GM21737 (cell line): ENCODE data around the gene SLC4A2.

ENCODE experiments used
- ATAC-seq: cut with Tn5 transposase; IDR thresholded peaks from one replicate; pipeline ENCODE4 v1.9.1; 2021; ENCODE audit warnings: mild to moderate bottlenecking, moderate library complexity; ENCODE audit not compliant: unreplicated experiment

Gene SLC4A2

DNA sequence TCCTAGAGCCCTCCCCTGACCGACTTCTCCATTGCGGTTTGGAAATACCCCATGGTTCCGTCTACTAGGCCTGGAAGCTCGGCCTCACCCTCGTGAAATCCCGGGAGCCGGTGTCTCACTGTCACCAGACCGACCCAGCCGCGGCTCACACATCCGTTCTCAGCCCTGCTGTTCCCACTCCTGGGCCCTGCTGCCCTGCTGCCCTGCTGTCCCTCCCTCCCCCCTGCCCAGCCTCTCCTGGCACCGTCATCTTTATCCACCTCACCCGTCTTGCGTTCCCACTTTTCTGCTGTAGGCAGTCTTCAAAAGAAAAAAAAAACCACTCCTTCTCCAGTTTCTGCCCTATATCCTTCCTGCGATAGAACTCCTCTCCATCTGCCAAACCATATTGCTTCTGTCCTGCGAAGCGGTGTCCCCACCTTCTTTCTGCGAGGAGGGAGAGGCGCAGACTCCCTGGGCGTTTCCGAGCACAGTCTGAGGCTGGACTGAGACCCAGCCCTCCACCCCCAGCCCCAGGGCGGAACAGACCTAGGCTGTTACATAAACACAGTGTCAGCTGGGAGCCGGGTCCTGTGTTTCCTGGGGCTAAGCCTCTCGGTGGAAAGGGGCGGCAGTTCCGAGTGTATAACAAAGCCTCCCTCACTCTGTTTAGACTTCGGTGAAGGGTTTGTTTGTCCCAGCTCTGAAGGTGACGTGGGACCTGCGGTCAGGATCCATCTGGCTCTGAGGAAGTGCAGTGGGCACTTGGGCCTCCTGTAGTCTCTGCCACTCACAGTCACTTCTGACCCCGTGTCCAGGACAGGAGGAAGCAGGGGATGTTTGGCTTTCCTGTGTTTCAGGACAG is 29.7 kb downstream of the SLC4A2 start:
- no peak for ATAC-seq

DNA sequence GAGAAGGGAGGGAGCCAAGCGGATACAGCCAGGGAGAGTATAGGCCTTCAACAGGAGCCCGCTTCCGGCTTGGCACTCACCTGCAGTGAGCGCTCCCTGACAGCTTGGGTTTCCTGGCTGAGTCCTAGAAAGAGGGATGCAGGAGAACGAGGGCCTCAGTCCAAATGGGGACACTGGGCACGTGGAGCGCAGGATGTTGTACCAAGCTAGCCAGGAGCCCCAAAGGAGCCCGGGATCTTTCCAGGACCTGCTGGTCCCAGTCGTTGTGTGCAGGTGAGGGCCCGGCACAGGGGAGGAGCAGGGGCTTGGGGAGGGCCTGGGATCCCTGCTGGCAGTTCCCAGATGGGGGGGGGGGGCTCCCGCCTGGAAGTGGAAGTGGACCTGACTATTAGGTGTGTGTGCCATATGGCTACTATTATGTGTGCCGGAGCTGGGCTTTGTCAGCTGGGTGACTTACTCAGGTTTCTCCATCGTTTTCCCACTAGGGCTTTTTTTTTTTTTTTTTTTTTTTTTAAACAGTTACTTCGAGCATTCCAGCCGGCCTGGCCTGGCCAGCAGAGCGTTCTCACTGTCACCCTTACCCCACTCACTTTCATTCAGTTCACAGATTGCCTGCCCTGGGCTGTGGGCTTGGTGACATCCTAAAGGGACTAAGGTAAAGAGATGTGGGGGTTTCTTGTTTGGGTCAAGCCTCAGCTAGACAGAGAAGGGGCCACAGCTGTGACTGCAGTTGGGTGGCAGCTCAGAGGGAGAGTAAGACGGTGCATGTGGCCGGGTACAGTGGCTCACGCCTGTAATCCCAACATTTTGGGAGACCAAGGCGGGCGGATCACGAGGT is 30.7 kb downstream of the SLC4A2 start:
- ATAC-seq: no peak

DNA sequence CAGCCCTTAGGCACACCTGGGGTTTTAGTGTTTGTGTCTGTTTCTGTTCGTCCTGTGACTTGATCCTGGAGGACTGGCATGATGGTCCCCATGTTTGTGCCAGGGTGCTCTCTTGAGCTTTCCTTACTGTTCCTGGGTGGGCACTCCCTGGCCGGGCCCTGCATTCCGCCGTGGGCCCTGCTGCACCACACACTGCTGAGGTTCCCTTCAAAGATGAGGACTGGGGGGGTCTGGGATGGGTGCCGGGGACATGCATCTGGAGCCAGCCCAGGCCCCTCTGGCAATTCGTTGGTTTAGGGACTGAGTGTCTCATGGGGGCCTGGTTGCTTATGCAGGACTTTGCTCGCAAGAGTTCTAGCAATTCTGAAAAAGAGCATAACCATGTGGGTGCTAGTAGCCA is 31.6 kb downstream of the SLC4A2 start:
- no peak for ATAC-seq

DNA sequence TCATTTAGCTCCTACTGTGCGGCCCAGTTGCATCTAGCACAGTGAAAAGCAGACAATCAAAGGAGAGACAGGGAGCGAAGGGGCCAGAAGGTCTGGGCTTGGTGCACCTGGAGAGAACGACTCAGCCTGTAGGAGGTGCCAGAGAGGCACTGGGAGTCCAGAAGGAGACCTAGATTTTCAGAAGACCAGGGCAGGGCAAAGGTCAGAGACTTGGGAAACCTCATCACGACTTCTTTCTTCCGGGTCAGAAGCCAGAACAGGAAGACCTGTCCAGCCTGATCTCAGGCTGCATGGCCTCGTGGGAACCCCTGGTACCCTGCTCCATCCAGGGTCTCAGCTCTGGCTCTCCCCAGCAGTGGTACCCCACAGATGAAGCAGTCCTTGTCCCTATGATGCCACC is 32.0 kb downstream of the SLC4A2 start:
- ATAC-seq: no peak

DNA sequence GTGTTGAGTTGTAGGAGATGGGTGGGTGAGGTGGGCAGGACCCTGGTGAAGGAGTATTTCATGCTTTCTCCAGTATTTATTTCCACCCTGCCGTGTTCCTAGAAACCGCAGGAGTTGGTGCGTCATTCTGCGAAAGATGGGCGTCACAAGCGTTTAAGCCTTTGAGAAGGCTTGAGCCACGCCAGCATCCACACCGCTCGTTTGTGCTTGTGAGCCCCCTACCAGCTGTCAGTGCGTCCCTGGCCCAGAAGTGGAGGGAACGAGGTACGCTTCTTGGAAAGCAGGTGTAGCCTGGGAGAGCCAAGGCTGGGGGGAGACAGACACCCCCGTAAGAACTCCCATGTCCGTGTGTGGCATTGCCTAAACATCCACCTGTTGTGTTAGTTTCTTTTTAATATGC is 32.6 kb downstream of the SLC4A2 start:
- ATAC-seq: no peak

DNA sequence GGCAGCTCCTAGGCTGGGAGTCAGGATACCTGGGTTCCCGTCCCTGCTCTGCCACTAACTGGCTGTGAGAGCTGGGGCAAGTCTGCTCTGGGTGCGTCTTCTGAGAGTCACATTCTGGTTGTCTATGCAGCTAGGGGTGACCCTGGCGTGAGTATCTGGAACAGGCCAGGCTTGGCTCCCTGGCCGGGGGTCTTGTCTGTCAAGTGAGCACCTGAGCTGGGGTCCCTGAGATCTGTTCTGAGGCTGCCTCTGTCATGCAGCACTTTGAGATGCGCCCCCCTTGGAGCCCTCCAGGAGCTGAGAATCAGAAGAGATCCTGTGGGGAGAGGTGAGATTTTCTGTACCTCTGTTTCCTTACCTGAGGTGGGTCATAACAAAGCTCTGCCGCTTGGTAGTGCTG is 34.4 kb downstream of the SLC4A2 start:
- ATAC-seq: no peak

DNA sequence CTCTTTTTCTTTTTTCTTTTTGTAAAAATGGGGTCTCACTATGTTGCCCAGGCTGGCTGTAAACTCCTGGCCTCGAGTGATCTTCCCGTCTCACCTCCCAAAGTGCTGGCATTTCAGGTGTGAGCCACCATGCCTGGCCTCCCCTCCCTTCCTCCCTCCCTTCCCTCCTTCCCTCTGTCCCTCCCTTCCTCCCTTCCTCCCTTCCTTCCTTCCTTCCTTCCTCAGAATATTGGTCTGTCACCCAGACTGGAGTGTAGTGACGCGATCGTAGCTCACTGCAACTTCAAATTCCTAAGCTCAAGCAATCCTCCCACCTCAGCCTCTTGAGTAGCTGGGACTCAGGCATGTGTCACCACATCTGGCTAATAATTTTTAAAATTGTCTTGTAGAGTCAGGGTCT is 35.3 kb downstream of the SLC4A2 start:
- no peak for ATAC-seq

DNA sequence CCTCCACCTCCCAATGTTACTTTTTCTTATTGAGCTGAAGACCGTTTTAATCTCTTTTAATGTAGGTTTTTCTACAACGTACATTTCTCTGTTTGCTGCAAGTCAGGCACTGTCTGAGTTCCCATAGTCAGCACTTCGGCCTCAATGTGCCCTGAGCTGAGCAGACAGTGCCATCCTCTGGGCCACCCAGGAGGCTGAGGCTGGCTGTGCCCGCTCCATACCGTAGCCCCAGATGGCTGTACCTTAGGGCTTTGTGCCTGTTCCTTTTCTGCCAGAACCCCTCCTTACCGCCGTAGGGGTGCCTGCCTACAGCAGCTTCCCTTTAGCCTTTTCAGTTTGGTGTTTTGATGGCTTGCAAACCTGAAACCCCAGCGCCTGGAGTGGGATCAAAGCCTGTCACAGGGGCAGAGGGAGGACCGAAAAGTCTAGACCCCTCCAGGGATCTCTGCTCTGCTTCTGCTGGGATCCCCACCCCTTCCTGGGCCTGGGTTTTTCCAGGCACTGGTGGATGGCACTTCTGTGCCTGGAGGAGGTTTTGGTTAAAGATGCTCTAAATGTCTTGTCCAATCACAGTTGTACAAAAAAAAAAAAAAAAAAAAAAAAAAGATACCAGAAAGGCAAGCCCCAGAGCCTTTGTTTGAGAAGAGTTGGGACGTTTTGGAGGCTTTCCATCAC is 35.9 kb downstream of the SLC4A2 start:
- no peak for ATAC-seq

DNA sequence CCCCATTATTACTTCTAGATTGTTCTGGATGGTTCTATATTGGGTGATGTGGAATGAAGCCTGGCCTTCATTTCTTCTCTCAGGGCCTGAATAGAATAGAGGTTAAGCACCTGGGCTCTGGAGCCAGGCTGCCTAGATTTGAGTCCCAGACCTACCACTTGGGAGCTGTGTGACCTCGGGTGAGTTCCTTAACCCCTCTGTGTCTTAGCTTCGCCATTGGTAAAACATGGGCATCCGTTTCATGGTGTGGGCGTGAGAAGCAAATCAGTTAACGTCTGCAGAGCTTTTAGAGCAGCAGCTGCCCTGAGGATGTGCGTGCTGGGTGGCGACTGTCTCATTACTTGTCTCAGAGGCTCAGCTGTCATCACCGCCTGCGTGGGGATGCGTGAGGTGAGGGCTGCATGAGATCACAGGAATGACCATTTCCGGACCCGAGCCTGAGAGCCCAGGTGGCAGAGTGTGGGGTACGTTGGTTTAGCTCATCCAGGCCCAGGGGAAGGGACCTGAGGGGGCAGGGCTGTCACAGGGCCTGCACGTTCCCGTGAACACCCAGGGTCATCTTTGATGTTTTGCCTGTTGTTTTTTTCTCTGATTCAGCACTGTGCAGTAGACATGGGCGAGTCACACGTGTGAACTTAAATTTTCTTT is 36.6 kb downstream of the SLC4A2 start:
- no peak for ATAC-seq

DNA sequence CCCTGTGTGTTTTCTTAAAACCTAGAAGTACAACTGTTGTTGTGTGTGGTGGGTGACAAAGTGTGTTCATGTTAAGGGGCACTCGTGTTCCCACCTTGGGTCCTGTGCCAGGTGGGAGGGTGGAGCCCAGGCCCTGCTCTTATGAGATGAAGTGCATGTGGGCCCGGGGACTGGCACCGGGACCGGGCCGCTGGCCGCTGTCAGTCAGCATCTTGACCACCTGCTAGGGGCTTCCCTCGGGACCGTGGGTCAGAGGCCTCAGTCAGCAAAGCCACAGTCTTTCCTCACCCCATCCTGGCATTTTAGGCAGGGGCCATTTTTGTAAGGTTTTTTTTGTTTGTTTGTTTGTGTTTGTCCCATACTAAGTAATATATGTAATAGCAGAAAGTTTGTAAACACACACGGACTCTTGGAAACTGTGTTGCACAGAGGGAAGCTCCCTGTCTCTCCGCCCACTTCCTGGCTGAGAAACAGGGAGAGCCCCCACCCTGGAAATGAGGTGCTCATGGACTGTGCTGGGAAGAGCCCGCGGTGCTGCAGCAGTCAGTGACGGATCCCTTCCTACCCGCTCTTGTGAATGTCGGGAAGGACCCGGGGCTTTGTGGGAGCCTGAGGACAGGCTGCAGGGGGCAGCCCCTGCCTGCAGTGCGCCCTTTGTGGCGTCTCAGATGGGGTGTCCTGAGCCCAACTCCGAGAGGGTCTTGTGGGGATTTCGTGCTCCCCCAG is 40.3 kb downstream of the SLC4A2 start:
- ATAC-seq: no peak

DNA sequence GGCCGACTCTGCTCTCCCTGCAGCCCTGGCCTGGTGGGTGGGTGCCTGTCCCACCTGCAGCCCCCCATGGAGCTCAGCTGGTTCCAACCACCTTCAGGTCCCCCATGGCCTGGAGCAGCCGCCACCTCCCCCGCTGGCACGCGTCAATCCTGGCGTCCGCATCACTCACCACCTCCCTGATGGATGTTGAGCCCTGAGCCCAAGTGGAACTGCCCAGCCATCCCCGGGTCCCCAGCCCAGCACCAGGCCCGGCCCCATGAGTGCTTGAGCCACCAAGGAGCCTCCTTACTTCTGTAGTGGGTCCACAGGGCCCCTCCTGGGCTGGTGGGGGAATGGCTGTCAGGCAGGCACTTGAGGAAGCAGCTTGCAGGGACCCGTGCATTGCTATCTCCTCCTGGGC is 41.5 kb downstream of the SLC4A2 start:
- no peak for ATAC-seq

DNA sequence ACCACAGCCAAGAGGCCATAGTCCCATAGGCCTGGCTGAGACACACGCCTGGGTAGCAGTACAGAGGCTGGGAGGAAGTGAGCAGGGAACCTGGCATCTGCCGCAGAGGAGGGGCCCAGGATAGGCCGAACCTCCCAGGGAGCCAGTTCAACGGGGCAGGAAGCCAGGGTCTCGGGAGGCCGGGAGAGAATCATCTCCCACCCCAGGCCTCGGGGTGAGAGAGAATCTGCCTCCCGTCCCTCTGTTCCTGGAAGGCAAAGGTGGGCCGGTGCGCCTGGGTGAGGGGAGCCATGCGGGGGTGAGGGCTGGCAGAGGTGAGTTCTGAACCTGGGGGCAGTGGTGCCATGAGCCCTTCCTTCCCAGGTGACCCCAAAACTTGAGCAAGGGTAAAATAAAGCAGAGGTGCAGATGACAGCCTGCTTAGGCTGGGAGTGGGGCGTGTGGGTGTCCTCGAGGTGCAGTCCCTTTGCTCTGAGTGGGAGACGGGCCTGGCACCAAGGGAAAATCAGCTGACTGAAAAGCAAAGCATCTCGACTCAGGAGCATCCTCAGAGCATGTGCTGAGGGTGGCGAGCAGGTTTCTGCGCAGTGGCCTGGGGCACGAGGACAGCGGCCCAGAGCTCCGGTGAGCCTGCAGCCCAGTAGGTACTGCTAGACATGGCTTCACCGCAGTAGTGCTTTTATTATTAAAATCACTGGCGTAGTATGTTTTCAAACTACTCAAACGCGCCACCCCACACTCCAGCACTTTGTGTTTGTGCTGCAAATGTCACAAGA is 42.4 kb downstream of the SLC4A2 start:
- ATAC-seq: no peak

DNA sequence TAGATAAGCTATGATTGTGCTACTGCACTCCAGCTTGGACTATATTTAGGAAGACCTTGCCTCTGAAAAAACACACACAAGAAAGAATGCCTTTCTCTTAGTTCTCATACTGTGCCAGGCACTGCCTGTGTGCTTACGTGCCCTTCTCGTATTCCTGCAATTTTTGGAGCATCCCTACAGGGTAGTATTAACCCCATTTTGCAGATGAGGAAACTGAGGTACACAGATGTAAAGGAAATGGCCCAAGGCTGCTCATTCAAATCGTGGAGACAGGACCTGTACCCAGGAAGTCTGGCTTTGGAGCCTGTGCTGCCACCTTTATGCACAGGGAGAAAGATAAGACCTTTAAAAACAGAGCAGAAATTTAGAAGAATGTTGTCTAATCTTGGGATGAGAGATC is 43.6 kb downstream of the SLC4A2 start:
- ATAC-seq: no peak

DNA sequence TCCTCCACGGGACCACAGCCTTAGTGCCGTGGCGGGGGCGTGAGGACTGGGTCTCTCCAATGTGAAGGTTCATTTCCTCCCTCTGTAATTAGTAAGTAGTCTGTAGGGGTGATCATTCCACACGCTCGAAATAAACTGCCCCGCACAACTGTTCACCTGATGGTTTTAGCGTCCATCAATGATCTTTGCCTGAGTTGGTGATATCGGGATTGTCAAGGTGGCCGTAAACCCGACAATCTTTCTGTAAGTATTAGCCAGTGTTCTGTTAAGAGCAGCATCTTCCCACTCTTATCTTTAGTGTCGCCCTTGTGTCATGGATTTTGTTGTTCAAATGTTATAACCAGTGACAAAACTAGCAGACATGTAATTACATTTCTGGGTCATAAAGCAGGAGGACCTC is 44.6 kb downstream of the SLC4A2 start:
- no peak for ATAC-seq

DNA sequence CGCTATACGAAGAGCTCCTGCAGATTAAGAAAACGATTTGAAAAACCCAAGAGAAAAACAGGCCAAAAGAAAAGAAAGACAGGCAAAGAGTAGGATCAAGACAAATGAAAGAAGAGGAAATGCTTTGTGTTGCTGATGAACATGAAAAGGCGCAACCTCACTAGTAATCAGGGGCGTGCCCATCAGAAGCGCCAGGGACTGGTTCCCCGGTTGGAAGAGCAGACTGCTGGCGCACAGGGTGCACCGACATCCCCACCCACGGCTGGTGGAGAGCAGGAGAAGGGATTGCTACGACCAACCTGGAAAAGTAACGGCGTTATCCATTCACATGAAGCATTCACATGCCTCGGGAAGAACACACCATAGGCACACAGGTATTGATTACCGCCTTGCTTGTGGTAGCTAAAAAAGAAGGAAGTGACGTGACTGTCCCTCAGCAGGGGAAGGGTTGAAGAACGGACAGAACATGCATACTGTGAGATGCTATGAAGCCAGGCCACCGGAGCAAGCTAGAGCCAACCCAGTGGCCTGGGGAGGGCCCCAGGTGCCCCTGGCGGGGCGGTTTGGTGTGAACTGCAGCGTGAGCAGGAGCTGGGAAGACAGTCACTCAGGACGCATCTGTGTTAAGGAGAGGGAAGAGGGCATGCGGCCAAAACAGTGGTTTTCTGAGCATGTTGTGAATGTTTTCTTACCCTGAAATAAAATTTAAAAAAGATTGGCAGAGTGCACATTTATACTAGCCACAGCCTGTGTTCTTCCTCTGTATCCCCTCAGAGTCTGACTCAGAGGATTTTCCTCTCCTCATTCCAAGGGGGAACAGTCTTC is 45.2 kb downstream of the SLC4A2 start:
- no peak for ATAC-seq

DNA sequence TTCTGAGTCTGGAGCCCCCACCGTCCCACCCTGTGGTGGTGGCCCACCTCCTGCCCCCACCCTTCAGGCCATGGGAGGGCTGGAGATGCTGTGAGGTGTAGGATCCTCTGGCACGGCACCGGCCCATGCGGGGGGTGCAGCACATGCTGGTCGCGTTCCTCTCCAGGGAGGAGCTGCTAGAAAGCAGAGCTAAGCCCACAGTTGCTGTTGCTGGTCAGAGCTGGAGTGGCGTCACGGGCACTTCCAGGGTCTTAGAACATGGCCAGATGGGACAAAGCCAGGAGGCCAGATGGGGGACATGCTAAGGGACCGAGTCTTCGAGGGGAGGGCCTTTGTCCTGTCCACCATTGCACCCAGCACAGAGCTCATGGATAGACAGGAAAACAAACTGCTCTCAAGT is 48.5 kb downstream of the SLC4A2 start:
- ATAC-seq: no peak

DNA sequence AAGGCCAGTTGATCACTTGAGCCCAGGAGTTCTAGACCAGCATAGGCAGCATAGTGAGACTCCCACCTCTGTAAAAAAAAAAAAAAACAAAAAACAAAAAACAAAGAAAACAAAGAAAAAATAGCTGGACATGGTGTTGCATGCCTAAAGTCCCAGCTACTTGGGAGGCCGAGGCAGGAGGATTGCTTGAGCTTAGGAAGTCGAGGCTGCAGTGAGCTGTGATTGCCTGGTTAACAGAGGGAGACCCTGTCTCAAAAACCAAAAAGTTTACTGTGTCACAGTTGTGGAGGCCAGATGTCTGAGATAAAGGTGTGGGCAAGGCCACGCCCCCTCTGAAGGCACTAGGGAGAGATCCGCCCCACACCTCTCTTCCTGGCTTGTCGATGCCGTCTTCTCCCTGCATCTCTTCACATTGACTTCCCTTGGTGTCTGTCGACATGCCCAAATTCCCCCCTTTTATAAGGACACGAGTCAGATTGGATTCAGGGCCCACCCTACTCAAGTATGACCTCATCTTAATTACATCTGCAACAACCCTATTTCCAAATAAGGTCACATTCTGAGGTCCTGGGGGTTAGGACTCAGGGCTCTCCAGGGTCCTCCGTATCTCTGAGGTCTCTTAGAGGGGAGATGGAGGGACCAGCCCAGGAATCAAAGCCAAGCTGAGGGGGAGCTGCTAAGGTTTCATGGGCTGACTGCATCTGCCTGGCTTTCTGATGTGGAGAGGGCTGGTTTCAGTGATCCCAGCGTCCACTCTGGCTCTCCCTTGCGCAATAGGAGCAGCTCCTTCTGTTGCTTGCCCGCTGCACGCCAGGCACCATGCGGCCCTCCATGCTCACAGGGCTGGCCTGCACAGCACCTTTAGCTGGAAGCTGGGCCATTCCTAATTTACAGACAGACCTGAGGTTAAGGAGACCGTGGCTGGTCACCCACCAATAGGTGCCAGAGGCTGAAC is 50.0 kb downstream of the SLC4A2 start:
- ATAC-seq: no peak
